GM21786 (cell line): ENCODE measurements around the gene TOM1.
"Not testable (repeated sequence)": the region's sequence is repeated elsewhere in the genome, so short reads cannot be mapped to it uniquely, and the experiment has no call there.

Source experiments
- ATAC-seq: cut with Tn5 transposase; IDR thresholded peaks from one replicate; pipeline ENCODE4 v1.9.1; 2021; ENCODE audit not compliant: unreplicated experiment

Gene TOM1

DNA sequence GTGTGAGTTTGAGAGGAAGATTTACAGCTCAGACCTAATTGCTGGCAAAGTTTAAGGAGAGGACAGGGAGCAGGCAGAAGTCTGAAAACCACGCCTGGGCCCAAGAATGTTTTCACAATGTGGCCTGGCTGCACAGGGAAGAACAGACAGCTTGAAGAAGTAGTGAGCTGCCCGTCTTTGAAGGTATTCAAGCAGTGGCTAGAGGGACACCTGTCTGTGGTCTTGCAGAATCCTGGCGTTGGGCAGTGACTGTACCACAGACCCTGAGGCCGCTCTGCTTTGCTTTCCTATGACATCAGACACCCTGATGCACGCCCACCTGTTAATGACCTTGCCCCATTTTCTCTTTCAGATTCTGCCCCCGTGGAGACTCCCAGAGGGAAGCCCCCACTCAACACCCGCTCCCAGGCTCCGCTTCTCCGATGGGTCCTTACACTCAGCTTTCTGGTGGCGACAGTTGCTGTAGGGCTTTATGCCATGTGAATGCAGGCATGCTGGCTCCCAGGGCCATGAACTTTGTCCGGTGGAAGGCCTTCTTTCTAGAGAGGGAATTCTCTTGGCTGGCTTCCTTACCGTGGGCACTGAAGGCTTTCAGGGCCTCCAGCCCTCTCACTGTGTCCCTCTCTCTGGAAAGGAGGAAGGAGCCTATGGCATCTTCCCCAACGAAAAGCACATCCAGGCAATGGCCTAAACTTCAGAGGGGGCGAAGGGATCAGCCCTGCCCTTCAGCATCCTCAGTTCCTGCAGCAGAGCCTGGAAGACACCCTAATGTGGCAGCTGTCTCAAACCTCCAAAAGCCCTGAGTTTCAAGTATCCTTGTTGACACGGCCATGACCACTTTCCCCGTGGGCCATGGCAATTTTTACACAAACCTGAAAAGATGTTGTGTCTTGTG is 93.7 kb downstream of the TOM1 start:
- no peak for ATAC-seq

GRCh38 chr22:35394011-35394312 is 94.3 kb downstream of the TOM1 start:
- no peak for ATAC-seq

GRCh38 chr22:35394810-35395563 is 95.3 kb downstream of the TOM1 start:
- ATAC-seq, result no peak

GRCh38 chr22:35396622-35397021 is 96.9 kb downstream of the TOM1 start:
- not testable (repeated sequence) for ATAC-seq

DNA sequence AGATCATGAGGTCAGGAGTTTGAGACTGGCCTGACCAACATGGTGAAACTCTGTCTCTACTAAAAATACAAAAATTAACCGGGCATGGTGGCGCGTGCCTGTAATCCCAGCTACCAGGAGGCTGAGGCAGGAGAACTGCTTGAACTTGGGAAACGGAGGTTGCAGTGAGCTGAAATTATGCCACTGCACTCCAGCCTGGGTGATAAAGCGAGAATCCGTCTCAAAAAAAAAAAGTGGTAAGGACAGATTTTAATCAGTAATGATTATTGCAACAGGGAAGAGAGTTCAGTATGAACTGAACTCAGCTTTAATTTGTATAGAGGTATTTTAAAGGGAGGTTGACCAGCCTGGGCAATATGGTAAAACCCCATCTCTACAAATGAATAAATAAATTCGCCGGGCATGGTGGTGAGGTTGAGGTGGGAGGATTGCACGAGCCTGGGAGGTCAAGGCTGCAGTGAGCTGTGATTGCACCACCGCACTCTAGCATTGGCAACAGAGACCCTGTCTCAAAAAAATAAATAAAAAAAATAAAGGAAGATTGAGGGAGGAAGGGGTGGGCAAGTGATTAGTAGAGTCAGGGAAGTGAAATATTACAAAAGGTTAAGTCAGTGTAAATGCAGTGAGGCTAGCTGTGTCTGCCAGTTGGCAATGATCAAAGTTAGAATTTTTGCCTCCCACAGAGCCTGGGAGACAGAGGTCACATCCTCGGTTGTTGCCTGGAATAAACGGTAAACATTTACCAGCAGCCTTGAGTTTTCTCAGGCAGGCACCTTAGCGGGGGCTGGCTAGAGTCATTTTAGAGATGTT is 97.6 kb downstream of the TOM1 start:
- no peak for ATAC-seq
